NCI-H2196 (cell line): ENCODE data around the gene REM1.
"Not testable (repeated sequence)": the region's sequence is repeated elsewhere in the genome, so short reads cannot be mapped to it uniquely, and the experiment has no call there.

Experiments used
- DNase-seq: peaks from one replicate; lab custom pipeline; 2025; ENCODE audit not compliant: unreplicated experiment; lab: John Stamatoyannopoulos, UW

The REM1 gene, protein sequence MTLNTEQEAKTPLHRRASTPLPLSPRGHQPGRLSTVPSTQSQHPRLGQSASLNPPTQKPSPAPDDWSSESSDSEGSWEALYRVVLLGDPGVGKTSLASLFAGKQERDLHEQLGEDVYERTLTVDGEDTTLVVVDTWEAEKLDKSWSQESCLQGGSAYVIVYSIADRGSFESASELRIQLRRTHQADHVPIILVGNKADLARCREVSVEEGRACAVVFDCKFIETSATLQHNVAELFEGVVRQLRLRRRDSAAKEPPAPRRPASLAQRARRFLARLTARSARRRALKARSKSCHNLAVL

GRCh38 chr20:31474758-31475427 lies at the start of gene REM1, which contains the start of gene DEFB124:
REM1 (plus strand) TSS chr20:31475288; CDS start chr20:31476446, 1,158 bp downstream.
DEFB124 (minus strand) TSS chr20:31475127; CDS start chr20:31473013, 2,114 bp downstream.
- DNase-seq, result no peak

- DNase-seq, result no peak
These were observed 49.3 kb upstream of the REM1 start for GRCh38 chr20:31425797-31426196.

DNA sequence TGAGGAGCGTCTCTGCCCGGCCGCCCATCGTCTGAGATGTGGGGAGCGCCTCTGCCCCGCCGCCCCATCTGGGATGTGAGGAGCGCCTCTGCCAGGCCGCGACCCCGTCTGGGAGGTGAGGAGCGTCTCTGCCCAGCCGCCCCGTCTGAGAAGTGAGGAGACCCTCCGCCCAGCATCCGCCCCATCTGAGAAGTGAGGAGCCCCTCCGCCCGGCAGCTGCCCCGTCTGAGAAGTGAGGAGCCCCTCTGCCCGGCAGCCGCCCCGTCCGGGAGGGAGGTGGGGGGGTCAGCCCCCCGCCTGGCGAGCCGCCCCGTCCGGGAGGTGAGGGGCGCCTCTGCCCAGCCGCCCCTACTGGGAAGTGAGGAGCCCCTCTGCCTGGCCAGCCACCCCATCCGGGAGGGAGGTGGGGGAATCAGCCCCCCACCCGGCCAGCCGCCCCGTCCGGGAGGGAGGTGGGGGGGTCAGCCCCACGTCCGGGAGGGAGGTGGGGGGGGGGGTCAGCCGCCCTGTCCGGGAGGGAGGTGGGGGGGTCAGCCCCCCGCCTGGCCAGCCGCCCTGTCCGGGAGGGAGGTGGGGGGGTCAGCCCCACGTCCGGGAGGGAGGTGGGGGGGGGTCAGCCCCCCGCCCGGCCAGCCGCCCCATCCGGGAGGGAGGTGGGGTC lies 48.1 kb upstream of the REM1 start:
- not testable (repeated sequence) for DNase-seq

DNA sequence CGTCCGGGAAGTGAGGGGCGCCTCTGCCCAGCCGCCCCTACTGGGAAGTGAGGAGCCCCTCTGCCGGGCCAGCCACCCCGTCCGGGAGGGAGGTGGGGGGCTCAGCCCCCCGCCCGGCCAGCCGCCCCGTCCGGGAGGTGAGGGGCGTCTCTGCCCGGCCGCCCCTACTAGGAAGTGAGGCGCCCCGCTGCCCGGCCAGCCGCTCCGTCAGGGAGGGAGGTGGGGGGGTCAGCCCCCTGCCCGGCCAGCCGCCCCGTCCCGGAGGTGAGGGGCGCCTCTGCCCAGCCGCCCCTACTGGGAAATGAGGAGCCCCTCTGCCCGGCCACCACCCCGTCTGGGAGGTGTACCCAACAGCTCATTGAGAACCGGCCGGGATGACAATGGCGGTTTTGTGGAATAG lies 47.5 kb upstream of the REM1 start:
- not testable (repeated sequence) for DNase-seq

GRCh38 chr20:31430568-31431115 lies 44.4 kb upstream of the REM1 start:
- DNase-seq, result no peak

- DNase-seq, result no peak
These were observed 35.0 kb upstream of the REM1 start, which contains the start of gene DEFB123 for GRCh38 chr20:31440012-31440659. DEFB123 (plus strand) TSS chr20:31440632; CDS start chr20:31440699, 67 bp downstream.

GRCh38 chr20:31446084-31446819 lies 28.8 kb upstream of the REM1 start:
- DNase-seq, result no peak

DNA sequence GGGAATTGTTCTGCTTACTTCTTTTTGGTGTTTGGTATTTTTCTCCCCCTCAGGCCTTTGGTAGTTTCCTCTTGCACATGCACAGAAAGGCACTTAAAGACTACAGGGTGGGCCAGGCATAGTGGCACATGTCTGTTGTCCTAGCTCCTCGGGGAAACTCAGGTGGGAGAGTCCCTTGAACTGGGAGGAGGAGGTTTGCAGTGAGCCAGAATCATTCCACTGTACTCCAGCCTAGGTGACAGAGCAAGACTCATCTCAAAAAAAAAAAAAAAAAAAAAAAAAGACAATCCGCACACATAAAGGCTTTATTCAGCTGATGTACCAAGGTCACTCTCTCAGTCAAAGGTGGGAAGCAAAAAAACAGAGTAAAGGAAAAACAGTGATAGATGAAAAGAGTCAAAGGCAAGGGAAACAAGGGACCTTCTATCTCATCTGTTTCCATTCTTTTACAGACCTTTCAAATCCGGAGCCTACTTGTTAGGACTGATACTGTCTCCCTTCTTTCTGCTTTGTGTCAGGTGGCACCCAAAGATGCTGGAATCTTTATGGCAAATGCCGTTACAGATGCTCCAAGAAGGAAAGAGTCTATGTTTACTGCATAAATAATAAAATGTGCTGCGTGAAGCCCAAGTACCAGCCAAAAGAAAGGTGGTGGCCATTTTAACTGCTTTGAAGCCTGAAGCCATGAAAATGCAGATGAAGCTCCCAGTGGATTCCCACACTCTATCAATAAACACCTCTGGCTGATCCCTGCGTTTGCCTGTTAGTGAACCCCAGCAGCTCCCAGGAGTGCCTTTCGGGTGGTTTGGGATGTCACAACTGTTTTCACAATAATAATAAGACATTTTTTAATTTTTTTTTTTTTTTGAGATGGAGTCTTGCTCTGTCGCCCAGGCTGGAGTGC lies 25.3 kb upstream of the REM1 start:
- no peak for DNase-seq

DNA sequence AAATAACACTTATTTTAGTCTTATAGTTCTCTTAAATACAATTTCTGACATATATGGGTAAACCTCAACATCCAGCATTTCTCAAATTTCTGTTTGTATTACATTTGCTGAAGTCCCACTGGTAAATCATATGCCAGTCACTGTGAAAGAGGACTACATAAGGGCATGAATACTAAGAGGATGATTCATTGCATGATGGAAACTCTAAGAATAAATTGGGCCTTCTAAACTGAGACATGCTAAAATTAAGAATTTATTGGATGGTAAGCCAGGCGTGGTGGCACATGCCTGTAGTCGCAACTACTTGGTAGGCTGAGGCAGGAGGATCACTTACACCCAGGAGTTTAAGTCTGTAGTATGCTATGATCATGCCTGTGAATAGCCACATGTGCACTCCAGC lies 22.5 kb upstream of the REM1 start:
- no peak for DNase-seq

DNA sequence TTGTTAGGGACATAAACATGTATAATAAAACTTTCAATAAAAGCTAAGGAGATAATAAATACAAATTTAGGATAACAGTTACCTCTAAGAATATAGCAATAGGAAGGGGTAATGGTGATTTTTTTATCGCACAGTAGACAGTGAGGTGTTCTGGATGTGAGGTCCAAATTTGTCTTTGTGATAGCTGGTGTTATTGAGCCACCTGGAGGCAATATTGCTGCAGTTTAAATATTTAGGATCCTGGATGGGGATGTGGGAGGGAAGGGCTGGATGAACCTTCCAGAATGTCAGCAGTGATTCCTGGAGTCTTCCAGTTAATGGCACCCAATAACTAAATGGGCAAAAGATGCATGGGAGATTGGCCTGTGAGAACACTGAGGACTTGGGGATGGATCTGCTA lies 20.7 kb upstream of the REM1 start:
- DNase-seq, result no peak

DNA sequence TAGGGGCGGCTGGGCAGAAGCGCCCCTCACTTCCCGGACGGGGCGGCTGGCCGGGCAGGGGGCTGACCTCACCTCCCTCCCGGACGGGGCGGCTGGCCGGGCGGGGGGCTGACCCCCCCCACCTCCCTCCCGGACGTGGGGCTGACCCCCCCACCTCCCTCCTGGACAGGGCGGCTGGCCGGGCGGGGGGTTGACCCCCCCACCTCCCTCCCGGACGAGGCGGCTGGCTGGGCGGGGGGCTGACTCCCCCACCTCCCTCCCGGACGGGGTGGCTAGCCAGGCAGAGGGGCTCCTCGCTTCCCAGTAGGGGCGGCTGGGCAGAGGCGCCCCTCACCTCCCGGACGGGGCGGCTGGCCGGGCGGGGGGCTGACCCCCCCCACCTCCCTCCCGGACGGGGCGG lies 4.1 kb upstream of the REM1 start:
- DNase-seq, result not testable (repeated sequence)

DNA sequence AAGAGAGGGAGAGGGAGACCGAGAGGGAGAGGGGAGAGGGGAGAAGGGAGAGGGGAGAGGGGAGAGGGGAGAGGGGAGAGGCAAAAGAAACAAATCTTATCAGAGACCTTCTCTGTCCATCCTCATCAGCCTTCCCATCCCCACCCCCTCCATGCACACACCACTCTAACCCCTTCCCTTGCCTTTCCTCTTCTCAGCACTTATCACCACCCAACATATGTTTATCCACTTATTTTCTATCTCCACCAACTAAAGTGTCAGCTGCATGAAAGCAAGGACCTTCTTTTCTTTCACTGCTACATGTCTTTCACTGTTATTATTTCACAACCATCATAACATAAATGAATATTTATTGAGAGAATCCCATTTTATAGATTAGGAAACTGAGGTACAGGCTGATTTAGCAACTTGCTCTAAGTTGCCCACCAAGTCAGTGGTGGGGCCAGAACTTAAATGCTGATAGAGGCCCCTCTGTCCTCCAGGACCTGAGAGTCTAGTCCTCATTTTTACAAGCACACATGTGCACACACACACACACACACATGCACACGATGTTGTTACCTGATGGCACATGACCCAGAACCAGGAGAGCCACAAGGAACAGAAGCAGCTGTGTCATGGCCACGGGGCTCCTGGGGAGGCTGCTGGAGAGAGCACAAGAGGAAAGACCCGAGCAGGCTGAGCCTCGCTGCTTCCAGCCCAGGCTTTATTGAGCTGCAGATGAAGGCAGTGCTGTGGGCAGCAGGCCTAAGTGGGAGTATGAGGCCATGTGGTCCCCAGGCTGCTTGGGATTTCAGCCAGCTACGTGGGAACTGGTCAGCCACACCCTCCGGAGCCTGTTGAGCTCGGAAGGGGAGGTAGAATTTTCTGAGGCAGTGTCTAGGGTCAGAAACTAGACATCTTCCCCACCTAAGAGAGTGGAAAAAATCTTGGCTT lies 2.4 kb upstream of the REM1 start:
- no peak for DNase-seq

- no peak for DNase-seq
These were observed 1.6 kb upstream of the REM1 start for GRCh38 chr20:31473331-31474096.

DNA sequence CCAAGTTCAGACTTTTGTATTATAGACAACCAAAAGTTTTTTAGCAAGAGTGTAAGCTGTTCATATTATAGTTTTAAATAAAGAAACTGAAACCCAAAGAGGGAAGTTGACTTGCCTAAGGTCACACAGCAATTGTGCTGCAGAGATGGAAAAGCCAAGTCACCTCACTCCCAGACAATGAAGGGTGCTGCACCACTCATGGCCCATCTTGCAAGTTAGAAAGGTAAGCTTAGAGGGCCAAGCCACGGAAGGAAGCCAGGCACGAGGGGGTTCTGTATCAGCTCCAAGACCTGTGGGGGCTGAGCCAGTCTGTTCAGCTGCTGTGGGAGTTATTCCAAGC lies 1.0 kb upstream of the REM1 start:
- no peak for DNase-seq

DNA sequence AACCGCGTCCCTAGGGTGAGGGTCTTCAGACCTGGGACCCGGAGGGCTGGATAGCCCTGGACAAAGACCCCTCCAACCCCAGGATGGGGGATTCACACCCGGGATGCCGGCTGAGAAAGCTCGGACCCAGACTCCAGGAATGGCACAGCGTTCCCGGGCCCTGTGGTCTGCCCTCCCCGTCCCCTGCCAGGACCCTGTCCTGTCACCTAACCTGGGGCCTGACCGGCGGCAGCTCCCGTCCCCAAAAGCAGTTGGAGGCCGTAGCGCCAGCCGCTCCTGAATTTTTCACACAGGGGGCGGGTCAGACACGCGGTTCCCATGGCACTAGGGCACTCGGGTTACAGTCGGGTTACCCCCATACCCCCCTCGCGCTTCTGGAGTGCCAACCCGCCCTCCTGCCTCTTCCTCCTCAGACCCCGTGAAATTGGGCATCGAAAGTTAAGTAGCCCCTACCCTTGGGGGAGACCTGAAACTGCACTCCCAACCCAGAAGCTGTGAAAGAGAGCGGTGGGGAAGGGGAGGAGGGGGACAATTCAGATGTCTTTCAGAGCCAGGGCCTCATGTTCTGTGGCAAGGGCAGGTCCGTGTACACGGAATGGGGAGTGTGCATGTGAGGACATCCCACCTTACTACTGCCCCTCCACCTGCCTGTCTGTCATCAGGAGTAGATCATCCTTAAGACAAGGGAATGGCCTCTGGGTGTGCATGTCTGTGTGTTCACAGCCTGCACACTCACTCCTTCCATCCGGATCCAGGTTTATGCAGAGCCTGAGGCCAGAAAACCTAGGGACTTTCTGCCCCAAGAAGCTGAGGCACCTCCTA lies 595 bp downstream of the REM1 start:
- no peak for DNase-seq

DNA sequence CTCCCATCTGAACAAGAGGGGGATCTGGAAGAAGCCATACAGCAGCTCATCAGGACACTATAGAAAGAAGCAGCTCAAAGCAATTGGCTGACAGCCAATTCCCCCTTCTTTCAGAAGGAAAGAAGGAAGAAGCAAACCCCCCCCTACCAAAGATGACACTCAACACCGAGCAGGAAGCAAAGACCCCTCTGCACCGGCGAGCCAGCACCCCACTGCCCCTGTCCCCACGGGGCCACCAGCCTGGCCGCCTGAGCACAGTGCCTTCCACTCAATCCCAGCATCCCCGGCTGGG lies 1.2 kb downstream of the REM1 start:
- DNase-seq, result no peak

- no peak for DNase-seq
These were observed 1.6 kb downstream of the REM1 start for GRCh38 chr20:31476643-31477215.
